NOMO-1 (cell line): ENCODE measurements around the gene RBM25.
"Not testable (repeated sequence)": the region's sequence is repeated elsewhere in the genome, so short reads cannot be mapped to it uniquely, and the experiment has no call there.

ENCODE experiments used
- DNase-seq, 2 experiments: peaks; one replicate each; lab custom pipeline; 2025; ENCODE audit not compliant: unreplicated experiment in 2 of 2; lab: John Stamatoyannopoulos, UW

Gene RBM25

DNA sequence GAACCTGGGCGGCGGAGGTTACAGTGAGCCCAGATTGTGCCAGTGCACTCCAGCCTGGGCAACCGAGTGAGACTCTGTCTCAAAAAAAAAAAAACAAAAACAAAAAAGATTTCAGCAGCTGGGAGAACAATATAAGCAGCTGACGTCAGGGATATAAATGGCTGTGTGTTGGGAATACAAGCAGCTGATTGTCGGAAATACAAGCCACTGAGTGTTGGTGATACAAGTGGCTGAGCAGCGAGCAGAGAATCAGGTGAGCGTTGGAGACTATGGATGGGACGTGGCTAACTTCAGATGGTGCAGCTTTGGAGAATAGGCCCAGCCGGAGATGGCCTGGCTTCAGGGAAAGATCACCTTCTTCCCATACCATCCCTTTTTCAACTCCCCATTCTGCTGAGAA, 109.9 kb downstream of the RBM25 start:
- no peak for DNase-seq

DNA sequence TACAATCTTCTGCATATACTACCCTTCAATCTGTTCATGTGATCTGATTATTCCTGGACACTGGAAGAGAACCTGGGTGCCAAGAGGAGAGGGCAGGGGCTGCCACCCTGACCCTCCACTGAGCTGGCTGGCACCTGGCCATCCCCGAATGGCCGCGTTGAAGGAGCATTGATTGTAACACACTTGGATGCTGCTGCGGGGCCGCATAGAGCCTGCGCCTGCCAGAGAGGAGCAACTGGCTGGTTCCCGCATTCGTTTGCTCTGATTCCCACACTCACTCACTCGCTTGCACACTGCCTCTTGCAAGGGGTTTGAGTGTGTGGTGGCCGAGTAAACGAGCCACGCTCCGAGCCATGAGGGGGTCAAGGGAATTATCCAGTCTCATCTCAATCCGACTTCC, 110.4 kb downstream of the RBM25 start:
- DNase-seq: no peak

DNA sequence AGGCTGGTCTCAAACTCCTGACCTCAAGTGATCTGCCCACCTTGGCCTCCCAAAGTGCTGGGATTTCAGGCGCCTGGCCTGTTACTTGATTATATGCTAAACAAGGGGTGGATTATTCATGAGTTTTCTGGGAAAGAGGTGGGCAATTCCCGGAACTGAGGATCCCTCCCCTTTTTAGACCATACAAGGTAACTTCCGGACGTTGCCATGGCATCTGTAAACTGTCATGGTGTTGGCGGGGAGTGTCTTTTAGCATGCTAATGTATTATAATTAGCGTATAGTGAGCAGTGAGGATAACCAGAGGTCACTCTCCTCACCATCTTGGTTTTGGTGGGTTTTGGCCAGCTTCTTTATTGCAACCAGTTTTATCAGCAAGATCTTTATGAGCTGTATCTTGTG, 111.5 kb downstream of the RBM25 start:
- DNase-seq: not testable (repeated sequence)

DNA sequence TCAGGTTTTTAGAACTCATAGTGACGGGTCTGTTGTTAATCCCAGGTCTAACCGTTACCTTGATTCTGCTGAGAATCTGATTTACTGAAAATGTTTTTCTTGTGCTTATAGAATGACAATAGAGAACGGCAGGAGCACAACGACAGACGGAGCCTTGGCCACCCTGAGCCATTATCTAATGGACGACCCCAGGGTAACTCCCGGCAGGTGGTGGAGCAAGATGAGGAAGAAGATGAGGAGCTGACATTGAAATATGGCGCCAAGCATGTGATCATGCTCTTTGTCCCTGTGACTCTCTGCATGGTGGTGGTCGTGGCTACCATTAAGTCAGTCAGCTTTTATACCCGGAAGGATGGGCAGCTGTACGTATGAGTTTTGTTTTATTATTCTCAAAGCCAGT, 112.4 kb downstream of the RBM25 start:
- DNase-seq: no peak

DNA sequence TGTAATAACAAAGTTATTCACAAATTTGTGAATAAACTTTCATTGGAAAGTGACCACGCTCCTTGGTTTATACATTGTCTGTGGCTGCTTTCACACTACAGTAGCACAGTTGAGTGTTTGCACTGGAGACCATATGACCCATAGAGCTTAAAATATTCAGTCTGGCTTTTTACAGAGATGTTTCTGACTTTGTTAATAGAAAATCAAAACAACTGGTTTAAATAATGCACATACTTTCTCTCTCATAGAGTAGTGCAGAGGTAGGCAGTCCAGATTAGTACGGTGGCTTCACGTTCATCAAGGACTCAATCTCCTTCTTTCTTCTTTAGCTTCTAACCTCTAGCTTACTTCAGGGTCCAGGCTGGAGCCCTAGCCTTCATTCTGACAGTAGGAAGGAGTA, 114.2 kb downstream of the RBM25 start:
- DNase-seq: no peak

DNA sequence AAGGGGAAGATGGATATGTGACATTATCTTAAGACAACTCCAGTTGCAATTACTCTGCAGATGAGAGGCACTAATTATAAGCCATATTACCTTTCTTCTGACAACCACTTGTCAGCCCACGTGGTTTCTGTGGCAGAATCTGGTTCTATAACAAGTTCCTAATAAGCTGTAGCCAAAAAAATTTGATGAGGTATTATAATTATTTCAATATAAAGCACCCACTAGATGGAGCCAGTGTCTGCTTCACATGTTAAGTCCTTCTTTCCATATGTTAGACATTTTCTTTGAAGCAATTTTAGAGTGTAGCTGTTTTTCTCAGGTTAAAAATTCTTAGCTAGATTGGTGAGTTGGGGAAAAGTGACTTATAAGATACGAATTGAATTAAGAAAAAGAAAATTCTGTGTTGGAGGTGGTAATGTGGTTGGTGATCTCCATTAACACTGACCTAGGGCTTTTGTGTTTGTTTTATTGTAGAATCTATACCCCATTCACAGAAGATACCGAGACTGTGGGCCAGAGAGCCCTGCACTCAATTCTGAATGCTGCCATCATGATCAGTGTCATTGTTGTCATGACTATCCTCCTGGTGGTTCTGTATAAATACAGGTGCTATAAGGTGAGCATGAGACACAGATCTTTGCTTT, 114.9 kb downstream of the RBM25 start:
- peak in 1 of 2 experiments; percentile 40 for DNase-seq
